ENCODE results near the gene ST6GALNAC6. TPM values are rescaled to one million over a fixed set of nuclear protein-coding genes. Genes with fewer than 3 reads are reported as not detected.
"Not testable (repeated sequence)": the region's sequence is repeated elsewhere in the genome, so short reads cannot be mapped to it uniquely, and the experiment has no call there.

Gene ST6GALNAC6
- polyA plus RNA-seq, 2 donors = 21.8 to 23.6 TPM

DNA sequence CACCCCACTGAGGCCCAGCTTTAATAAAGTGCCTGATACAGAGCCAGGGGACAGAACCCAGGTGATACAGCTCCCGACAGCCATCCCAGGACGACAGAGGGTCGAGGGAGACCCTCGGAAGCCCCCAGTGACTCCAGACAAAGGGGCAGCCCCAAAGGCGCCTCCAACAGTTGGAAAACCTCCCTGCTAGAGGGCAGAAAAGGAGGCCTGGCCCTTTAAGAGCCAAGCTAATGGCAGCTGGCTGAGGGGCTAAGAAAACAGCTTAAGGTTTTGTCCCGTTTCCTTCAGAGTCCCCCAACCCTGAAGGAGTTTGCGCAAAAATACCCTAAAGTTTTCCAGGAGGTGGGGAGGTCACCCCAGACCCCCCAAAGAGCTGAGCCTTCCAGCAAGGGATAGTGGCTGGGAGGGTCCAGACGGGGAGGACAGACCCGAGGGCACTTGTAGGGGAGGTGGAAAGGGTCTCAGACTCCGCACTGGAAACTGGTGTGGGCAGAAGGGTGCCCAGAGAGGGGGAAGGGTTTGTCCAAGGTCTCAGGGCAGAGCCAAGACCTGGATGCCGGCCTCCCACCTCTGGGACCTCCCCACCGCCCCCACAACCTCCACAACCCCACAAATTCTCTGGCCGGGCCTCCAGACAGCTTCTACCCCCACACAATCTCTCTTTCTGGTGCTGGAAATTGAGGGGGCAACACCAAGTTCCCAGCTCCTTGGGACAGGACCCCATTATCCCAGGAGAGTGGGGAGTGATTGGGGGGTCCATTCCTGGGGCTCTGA, 13.7 kb downstream of the ST6GALNAC6 start:
- 78 to 80% methylated on average over 13 of the region's 13 CpGs for WGBS, 2 donors
- H3K4me3 ChIP-seq (ENCODE audit: low read depth in 1 of 2, low read length in 2 of 2) = no peak overlapping the region

GRCh38 chr9:127884976-127885490, 14.4 kb downstream of the ST6GALNAC6 start:
- no peaks in the 10 kb centered on the region for H3K9me3 ChIP-seq (ENCODE audit: control insufficient read depth in 2 of 2, insufficient read depth in 1 of 2, low read depth in 1 of 2, low read length in 1 of 2)
- peaks cover 3 to 4% of the 10 kb centered on the region in 2 donors for H3K4me1 ChIP-seq (ENCODE audit: control insufficient read depth in 2 of 2, insufficient read depth in 2 of 2, low read length in 1 of 2)
- peak overlapping the region in 1 of 2 donors; percentile 13 for H3K27ac ChIP-seq (ENCODE audit: low read depth in 2 of 2, low read length in 1 of 2)
- no peaks in the 10 kb centered on the region for H3K27me3 ChIP-seq (ENCODE audit: control insufficient read depth in 1 of 2, insufficient read depth in 2 of 2, low read length in 2 of 2)
- H3K4me3 ChIP-seq (ENCODE audit: low read depth in 1 of 2, low read length in 2 of 2) = no peak overlapping the region
- H3K36me3 ChIP-seq (ENCODE audit: control insufficient read depth in 2 of 2, insufficient read depth in 2 of 2, low read length in 1 of 2) = peaks cover 7 to 15% of the 10 kb centered on the region in 2 donors
- WGBS, 2 donors = 78 to 82% methylated on average over 15 of the region's 15 CpGs

More for the DNA sequence above, 13.7 kb downstream of the ST6GALNAC6 start:
- H3K36me3 ChIP-seq (ENCODE audit: control insufficient read depth in 2 of 2, insufficient read depth in 2 of 2, low read length in 1 of 2) = peaks cover 7 to 21% of the 10 kb centered on the region in 2 donors
- H3K27me3 ChIP-seq (ENCODE audit: control insufficient read depth in 1 of 2, insufficient read depth in 2 of 2, low read length in 2 of 2) = no peaks in the 10 kb centered on the region
- no peaks in the 10 kb centered on the region for H3K9me3 ChIP-seq (ENCODE audit: control insufficient read depth in 2 of 2, insufficient read depth in 1 of 2, low read depth in 1 of 2, low read length in 1 of 2)
- no peak overlapping the region for H3K27ac ChIP-seq (ENCODE audit: low read depth in 2 of 2, low read length in 1 of 2)
- H3K4me1 ChIP-seq (ENCODE audit: control insufficient read depth in 2 of 2, insufficient read depth in 2 of 2, low read length in 1 of 2) = peaks cover 3 to 4% of the 10 kb centered on the region in 2 donors

DNA sequence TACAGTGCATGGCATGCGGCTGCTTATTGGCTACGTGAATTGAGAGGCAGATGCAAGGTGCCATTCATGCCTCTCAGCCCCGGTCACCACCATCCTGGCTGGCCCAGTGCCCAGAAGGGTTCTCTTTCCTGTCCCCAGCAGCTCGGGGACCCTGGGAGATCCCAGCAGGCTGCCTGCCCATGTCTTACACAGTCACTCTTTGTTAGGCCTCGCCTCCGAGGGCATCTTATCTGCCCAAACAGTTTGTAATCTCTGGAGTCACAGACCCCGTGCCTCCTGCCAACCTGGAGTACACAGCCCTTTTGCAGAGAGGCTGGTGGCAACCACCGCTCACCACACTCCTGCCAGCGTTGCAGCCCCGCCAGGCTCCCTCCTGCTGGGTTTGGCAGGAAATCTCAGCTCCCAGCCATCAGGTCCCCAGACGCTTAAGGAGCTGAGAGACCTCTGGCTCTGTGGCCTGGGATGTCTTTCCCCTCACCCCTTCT, 14.9 kb downstream of the ST6GALNAC6 start:
- no peaks in the 10 kb centered on the region for H3K9me3 ChIP-seq (ENCODE audit: control insufficient read depth in 2 of 2, insufficient read depth in 1 of 2, low read depth in 1 of 2, low read length in 1 of 2)
- WGBS, 2 donors = 46 to 60% methylated on average over 11 of the region's 11 CpGs
- H3K36me3 ChIP-seq (ENCODE audit: control insufficient read depth in 2 of 2, insufficient read depth in 2 of 2, low read length in 1 of 2) = peaks cover 7 to 15% of the 10 kb centered on the region in 2 donors
- peak overlapping the region in 1 of 2 donors; percentile 9 for H3K27ac ChIP-seq (ENCODE audit: low read depth in 2 of 2, low read length in 1 of 2)
- H3K27me3 ChIP-seq (ENCODE audit: control insufficient read depth in 1 of 2, insufficient read depth in 2 of 2, low read length in 2 of 2) = no peaks in the 10 kb centered on the region
- H3K4me3 ChIP-seq (ENCODE audit: low read depth in 1 of 2, low read length in 2 of 2) = no peak overlapping the region
- peaks cover 3 to 4% of the 10 kb centered on the region in 2 donors for H3K4me1 ChIP-seq (ENCODE audit: control insufficient read depth in 2 of 2, insufficient read depth in 2 of 2, low read length in 1 of 2)

GRCh38 chr9:127883959-127884358, 15.4 kb downstream of the ST6GALNAC6 start:
- Histone ChIP-seq H3K4me1 (ENCODE audit: control insufficient read depth in 2 of 2, insufficient read depth in 2 of 2, low read length in 1 of 2) (peaks cover 3 to 4% of the 10 kb centered on the region in 2 donors), H3K27ac (ENCODE audit: low read depth in 2 of 2, low read length in 1 of 2) (no peak overlapping the region), H3K4me3 (ENCODE audit: low read depth in 1 of 2, low read length in 2 of 2) (no peak overlapping the region), H3K27me3 (ENCODE audit: control insufficient read depth in 1 of 2, insufficient read depth in 2 of 2, low read length in 2 of 2) (no peaks in the 10 kb centered on the region), H3K9me3 (ENCODE audit: control insufficient read depth in 2 of 2, insufficient read depth in 1 of 2, low read depth in 1 of 2, low read length in 1 of 2) (no peaks in the 10 kb centered on the region), H3K36me3 (ENCODE audit: control insufficient read depth in 2 of 2, insufficient read depth in 2 of 2, low read length in 1 of 2) (peaks cover 7 to 15% of the 10 kb centered on the region in 2 donors)
- WGBS, 2 donors = 80 to 87% methylated on average over 7 of the region's 7 CpGs

- not testable (repeated sequence) for H3K9me3 ChIP-seq (ENCODE audit: control insufficient read depth in 2 of 2, insufficient read depth in 1 of 2, low read depth in 1 of 2, low read length in 1 of 2); H3K36me3 ChIP-seq (ENCODE audit: control insufficient read depth in 2 of 2, insufficient read depth in 2 of 2, low read length in 1 of 2); H3K4me3 ChIP-seq (ENCODE audit: low read depth in 1 of 2, low read length in 2 of 2); H3K27me3 ChIP-seq (ENCODE audit: control insufficient read depth in 1 of 2, insufficient read depth in 2 of 2, low read length in 2 of 2); H3K27ac ChIP-seq (ENCODE audit: low read depth in 2 of 2, low read length in 1 of 2)
- peaks cover 9 to 11% of the 10 kb centered on the region in 2 donors for H3K4me1 ChIP-seq (ENCODE audit: control insufficient read depth in 2 of 2, insufficient read depth in 2 of 2, low read length in 1 of 2)
- WGBS, 2 donors = 83 to 87% methylated on average over 3 of the region's 3 CpGs
These were observed 17.7 kb downstream of the ST6GALNAC6 start for GRCh38 chr9:127881715-127882114.

DNA sequence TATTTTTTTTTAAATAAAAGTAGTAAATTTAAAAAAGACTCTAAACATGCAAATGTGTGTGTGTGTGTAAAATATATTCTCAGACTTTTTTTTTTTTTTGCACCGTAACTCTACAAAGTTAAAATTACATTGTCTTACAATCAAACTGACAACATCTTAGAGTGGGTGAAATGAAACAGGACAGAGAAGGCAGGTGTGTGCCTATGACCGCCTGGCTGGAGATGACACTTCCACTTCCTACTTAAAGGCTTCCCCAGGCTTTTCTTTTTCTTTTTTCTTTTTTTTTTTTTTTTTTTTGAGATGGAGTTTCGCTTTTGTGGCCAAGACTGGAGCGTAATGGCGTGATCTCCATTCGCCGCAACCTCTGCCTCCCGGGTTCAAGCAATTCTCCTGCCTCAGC, 19.3 kb downstream of the ST6GALNAC6 start:
- Histone ChIP-seq H3K4me1 (ENCODE audit: control insufficient read depth in 2 of 2, insufficient read depth in 2 of 2, low read length in 1 of 2) (peaks cover 17 to 23% of the 10 kb centered on the region in 2 donors), H3K36me3 (ENCODE audit: control insufficient read depth in 2 of 2, insufficient read depth in 2 of 2, low read length in 1 of 2) (no peaks in the 10 kb centered on the region), H3K27ac (ENCODE audit: low read depth in 2 of 2, low read length in 1 of 2) (no peak overlapping the region), H3K4me3 (ENCODE audit: low read depth in 1 of 2, low read length in 2 of 2) (no peak overlapping the region), H3K27me3 (ENCODE audit: control insufficient read depth in 1 of 2, insufficient read depth in 2 of 2, low read length in 2 of 2) (no peaks in the 10 kb centered on the region), H3K9me3 (ENCODE audit: control insufficient read depth in 2 of 2, insufficient read depth in 1 of 2, low read depth in 1 of 2, low read length in 1 of 2) (no peaks in the 10 kb centered on the region)
- WGBS, 2 donors = 77 to 78% methylated on average over 8 of the region's 8 CpGs

DNA sequence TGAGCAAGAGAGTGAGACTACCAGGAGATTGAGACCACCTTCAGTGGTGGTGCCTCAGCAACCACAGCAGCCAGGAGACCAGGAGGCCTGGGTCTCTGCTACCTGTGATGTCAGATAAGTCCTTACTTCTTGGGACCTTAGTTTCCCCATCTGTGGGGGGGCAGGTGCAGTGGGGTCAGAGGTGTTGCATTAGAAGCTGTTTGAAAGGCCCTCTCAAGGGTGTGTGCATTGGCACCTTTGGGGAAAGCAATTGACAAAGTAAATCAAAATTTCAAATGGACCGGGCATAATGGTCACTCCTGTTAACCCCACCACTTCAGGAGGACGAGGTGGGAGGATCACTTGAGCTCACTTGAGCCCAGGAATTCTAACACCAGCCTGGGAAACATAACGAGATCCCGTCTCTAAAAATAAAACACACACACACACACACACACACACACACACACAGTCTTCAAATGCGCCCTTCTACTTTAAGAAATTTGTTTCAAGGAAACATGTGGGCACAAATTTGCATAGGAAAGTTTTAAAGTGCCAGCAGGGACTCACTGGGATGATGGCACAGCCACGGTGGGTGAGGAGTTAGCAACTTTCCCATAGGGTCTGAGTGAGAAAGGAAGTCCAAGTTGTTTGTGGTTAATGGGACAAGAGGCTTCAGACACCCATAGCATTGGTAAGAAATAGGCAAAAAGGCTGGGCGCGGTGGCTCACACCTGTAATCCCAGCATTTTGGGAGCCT, 20.6 kb downstream of the ST6GALNAC6 start:
- H3K4me1 ChIP-seq (ENCODE audit: control insufficient read depth in 2 of 2, insufficient read depth in 2 of 2, low read length in 1 of 2) = peaks cover 17 to 30% of the 10 kb centered on the region in 2 donors

DNA sequence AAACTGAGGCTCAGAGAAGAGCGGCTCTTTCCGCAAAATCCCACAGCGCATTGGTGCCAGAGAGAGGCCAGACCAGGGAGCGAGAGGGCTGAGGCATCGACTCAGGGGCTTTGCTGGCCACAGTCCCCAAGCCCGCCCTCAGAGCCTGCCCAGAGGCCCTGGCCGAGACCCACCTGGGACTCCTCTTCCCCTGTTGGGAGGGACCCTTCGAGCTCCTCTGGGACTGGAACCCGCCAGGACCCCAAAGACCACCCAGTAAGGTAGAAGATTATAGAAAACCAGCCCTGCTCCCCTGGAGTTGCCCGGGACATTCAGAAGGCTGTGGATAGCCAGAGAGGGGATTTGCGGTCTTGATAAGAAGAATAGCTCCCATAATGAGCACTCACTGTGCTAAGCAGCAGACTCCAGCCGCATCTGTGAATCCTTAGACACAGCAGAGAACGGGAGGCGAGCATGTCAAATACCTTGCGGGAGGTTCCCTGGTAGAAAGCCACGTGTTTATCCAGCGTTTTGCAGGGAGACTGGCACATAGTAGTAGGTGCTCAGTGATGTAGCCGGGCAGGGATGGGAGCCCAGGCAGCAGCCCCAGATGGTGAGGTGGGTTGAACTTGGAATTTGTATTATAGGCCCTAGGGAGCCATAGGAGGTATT, 21.3 kb downstream of the ST6GALNAC6 start:
- 39 to 45% methylated on average over 18 of the region's 18 CpGs for WGBS, 2 donors
- Histone ChIP-seq H3K27me3 (ENCODE audit: control insufficient read depth in 1 of 2, insufficient read depth in 2 of 2, low read length in 2 of 2) (no peaks in the 10 kb centered on the region), H3K4me1 (ENCODE audit: control insufficient read depth in 2 of 2, insufficient read depth in 2 of 2, low read length in 1 of 2) (peaks cover 16 to 33% of the 10 kb centered on the region in 2 donors), H3K27ac (ENCODE audit: low read depth in 2 of 2, low read length in 1 of 2) (peak overlapping the region in 1 of 2 donors; percentile 8), H3K9me3 (ENCODE audit: control insufficient read depth in 2 of 2, insufficient read depth in 1 of 2, low read depth in 1 of 2, low read length in 1 of 2) (no peaks in the 10 kb centered on the region), H3K4me3 (ENCODE audit: low read depth in 1 of 2, low read length in 2 of 2) (peak overlapping the region; percentile 51 to 56), H3K36me3 (ENCODE audit: control insufficient read depth in 2 of 2, insufficient read depth in 2 of 2, low read length in 1 of 2) (peaks cover 0 to 3% of the 10 kb centered on the region in 2 donors)

More for the DNA sequence above, 20.6 kb downstream of the ST6GALNAC6 start:
- H3K9me3 ChIP-seq (ENCODE audit: control insufficient read depth in 2 of 2, insufficient read depth in 1 of 2, low read depth in 1 of 2, low read length in 1 of 2) = no peaks in the 10 kb centered on the region
- no peak overlapping the region for H3K4me3 ChIP-seq (ENCODE audit: low read depth in 1 of 2, low read length in 2 of 2)
- no peaks in the 10 kb centered on the region for H3K27me3 ChIP-seq (ENCODE audit: control insufficient read depth in 1 of 2, insufficient read depth in 2 of 2, low read length in 2 of 2)
- no peak overlapping the region for H3K27ac ChIP-seq (ENCODE audit: low read depth in 2 of 2, low read length in 1 of 2)
- H3K36me3 ChIP-seq (ENCODE audit: control insufficient read depth in 2 of 2, insufficient read depth in 2 of 2, low read length in 1 of 2) = peaks cover 0 to 3% of the 10 kb centered on the region in 2 donors
- 67 to 71% methylated on average over 8 of the region's 8 CpGs for WGBS, 2 donors

GRCh38 chr9:127877566-127877998, 21.8 kb downstream of the ST6GALNAC6 start, which contains the start of gene AK1:
TSS of gene AK1 (minus strand) at chr9:127877675. CDS start at chr9:127874617, 3,058 bp downstream.
- 1 to 2% methylated on average over 37 to 44 of the region's 44 CpGs for WGBS, 2 donors
- H3K4me3 ChIP-seq (ENCODE audit: low read depth in 1 of 2, low read length in 2 of 2) = peak within 1 kb of the TSS; percentile 51 to 56

More at GRCh38 chr9:127877566-127877998, 21.8 kb downstream of the ST6GALNAC6 start, which contains the start of gene AK1:
- Histone ChIP-seq H3K27ac (ENCODE audit: low read depth in 2 of 2, low read length in 1 of 2) (peak within 1 kb of the TSS; percentile 58 to 76), H3K36me3 (ENCODE audit: control insufficient read depth in 2 of 2, insufficient read depth in 2 of 2, low read length in 1 of 2) (peaks cover 0 to 3% of the 10 kb centered on the region in 2 donors), H3K9me3 (ENCODE audit: control insufficient read depth in 2 of 2, insufficient read depth in 1 of 2, low read depth in 1 of 2, low read length in 1 of 2) (no peaks in the 10 kb centered on the region), H3K4me1 (ENCODE audit: control insufficient read depth in 2 of 2, insufficient read depth in 2 of 2, low read length in 1 of 2) (peaks cover 16 to 33% of the 10 kb centered on the region in 2 donors), H3K27me3 (ENCODE audit: control insufficient read depth in 1 of 2, insufficient read depth in 2 of 2, low read length in 2 of 2) (no peaks in the 10 kb centered on the region)

All from esophagus (tissue), 2 donors.